IPS-NIHi7 (cell line): ENCODE results near the gene NAV3.

Experiments
- DNase-seq: peaks from one replicate; pipeline ENCODE4 v3.0.0; 2012; ENCODE audit warnings: mixed read lengths; ENCODE audit errors: extremely low spot score

NAV3 gene

GRCh38 chr12:78118036-78118435, 287.3 kb downstream of the NAV3 start:
- DNase-seq: peak; percentile 47

DNA sequence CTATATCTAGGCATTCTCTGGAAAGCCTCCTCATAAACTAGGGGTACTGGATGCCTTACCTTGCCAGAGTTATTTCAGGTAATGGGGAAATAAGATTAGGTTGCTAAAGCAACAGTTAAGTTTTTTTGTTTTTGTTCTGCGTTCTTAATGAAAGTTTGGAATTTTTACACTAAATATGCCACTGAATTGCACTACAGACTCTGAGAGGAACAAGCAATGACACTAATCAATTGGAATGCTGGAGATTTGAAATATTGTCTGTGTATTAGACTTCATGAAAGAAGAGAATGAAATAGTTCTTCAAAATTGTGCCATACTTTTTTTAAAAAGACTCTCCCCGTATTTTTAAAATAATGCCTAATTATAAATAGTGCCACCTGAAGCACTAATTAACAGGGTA, 287.8 kb downstream of the NAV3 start:
- no peak for DNase-seq

DNA sequence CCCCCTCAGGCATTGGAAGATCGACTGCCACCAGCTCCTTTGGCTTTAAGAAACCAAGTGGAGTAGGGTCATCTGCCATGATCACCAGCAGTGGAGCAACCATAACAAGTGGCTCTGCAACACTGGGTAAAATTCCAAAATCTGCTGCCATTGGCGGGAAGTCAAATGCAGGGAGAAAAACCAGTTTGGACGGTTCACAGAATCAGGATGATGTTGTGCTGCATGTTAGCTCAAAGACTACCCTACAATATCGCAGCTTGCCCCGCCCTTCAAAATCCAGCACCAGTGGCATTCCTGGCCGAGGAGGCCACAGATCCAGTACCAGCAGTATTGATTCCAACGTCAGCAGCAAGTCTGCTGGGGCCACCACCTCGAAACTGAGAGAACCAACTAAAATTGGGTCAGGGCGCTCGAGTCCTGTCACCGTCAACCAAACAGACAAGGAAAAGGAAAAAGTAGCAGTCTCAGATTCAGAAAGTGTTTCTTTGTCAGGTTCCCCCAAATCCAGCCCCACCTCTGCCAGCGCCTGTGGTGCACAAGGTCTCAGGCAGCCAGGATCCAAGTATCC, 288.7 kb downstream of the NAV3 start:
- no peak for DNase-seq

DNA sequence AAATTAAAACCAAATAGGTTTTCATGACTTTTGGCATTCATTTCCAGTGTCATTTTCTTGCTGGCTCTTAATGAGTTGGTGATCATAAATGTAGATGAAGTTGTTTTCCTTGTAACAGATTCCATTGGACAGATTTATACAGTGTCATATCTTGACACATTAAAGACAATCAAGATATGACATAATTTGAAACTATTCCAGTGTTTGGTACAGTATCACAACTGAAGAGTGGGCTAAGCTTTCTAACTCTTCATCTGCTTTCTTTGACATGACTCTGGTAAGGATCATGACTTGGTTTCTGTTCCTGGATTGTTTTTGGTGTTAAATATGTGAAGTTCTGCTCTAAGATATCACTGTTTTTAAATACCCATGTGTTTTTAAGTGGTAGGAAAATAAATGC, 289.6 kb downstream of the NAV3 start:
- DNase-seq: no peak

DNA sequence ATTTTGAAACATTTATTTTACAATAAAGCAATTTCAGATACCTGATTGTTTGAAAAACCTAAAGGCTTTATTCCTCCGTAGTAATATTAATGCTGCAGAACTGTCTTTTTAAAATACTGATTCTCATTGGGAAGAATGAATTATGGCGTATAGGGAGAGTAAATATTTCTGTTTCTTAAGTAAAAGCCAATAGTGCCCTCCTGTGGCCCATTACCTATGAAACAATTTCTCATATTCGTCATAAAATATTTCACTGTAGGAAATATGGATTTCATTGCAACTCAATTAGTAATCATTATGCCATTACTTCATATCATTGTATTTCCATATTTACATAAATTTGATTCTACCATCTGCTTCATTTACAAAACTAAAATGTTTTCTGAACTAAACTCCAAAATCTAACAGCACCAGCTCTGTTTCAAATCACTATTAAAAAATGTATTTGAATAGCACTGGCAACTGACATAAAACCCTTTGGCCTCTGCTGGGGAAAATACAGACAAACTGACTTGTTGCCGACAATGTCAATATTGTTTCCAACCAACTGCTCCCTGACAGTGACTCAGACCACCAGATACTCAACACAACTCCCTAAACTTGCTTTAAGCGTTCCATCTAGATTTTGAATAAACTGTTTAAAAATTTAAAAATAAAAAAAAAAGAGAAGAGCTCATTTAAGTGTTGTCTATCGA, 290.3 kb downstream of the NAV3 start:
- no peak for DNase-seq

DNA sequence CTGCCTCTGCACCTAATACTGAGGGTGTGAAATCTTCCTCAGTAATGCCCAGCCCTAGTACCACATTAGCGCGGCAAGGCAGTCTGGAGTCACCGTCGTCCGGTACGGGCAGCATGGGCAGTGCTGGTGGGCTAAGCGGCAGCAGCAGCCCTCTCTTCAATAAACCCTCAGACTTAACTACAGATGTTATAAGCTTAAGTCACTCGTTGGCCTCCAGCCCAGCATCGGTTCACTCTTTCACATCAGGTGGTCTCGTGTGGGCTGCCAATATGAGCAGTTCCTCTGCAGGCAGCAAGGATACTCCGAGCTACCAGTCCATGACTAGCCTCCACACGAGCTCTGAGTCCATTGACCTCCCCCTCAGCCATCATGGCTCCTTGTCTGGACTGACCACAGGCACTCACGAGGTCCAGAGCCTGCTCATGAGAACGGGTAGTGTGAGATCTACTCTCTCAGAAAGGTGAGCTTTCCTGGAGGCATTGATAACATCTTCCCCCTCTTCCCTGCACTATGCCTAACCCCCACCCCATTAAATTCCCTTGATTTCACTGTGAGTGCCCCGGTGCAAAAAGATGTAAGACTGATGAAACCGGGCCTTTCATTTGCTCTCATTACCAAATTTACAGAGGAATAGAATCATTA, 291.4 kb downstream of the NAV3 start:
- DNase-seq: no peak

GRCh38 chr12:78128211-78128610, 297.5 kb downstream of the NAV3 start:
- DNase-seq: no peak

GRCh38 chr12:78143717-78144116, 313.0 kb downstream of the NAV3 start:
- DNase-seq: no peak

DNA sequence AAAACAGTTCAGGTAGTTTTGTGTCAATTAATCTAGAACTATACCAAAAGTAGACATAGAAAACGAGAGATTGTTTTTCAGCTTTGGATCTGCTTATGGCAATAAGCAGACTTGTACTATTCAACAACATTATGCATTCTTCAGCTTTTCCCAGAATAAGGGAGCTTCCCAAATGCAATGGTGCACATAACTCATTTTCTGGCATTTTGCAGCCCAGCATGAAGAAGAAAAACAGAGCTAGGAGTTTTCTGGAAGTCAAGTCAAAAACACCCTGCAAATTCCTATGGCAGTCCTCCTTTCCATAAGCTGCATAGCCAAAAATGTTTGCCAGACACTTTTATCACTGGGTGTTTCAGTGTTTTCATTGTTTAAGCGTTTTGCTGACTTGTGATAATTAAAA, 314.7 kb downstream of the NAV3 start:
- DNase-seq: no peak

- peak; percentile 10 for DNase-seq
These were observed 315.7 kb downstream of the NAV3 start for GRCh38 chr12:78146365-78146772.

GRCh38 chr12:78149459-78149858, 318.8 kb downstream of the NAV3 start:
- no peak for DNase-seq

DNA sequence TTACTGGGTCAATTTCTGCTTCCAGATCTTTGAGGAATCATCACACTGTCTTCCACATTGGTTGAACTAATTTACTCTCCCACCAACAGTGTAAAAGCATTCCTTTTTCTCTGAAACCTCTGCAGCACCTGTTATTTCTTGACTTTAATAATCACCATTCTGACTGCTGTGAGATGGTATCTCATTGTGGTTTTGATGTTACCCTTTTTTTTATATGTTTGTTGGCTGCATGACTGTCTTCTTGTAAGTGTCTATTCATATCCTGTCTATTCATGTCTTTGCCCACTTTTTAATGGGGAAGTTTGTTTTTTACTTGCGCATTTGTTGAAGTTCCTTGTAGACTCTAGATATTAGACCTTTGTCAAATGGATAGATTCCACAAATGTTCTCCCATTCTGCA, 324.9 kb downstream of the NAV3 start:
- DNase-seq: no peak

DNA sequence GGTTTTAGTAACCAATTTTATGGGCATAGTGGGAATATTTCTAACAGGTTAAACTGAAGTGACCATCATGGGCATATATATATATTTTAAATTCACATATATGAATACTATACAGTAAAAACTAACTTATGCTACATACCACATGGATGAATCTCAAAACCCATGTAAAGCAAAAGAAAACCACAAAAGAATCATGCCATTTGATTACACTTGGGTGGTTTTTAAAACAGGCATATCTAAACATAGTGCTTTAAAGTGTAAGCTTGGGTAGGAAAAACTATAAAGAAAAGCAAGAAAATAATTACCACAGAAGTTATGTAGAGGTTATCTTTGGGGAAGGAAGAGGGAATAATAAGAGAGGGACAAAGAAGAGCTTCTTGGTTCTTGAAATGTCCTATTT, 326.1 kb downstream of the NAV3 start:
- DNase-seq: no peak

GRCh38 chr12:78157199-78157598, 326.5 kb downstream of the NAV3 start:
- DNase-seq: no peak

GRCh38 chr12:78164154-78164553, 333.5 kb downstream of the NAV3 start:
- DNase-seq: no peak

DNA sequence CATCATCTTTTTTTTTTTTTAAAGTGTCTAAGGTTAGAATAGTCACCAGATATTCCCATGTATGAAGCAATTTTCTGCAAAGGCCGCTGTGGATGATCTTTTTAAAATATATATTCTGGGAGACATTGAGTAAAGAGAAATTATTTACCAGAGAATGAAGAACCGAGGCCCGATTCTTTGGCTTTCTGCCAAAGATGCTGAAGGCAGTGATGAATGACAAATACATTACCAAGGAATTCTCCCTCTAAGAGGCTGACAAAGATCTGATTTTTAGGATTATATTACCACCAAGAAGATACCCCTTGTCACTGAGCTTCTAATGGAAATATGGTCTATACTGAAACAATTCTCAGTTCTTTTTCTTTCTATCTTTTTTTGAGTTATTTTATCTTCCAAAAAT, 336.8 kb downstream of the NAV3 start:
- no peak for DNase-seq

GRCh38 chr12:78171061-78171460, 340.4 kb downstream of the NAV3 start:
- no peak for DNase-seq

GRCh38 chr12:78176643-78177042, 345.9 kb downstream of the NAV3 start:
- no peak for DNase-seq

GRCh38 chr12:78177298-78177697, 346.6 kb downstream of the NAV3 start:
- no peak for DNase-seq

DNA sequence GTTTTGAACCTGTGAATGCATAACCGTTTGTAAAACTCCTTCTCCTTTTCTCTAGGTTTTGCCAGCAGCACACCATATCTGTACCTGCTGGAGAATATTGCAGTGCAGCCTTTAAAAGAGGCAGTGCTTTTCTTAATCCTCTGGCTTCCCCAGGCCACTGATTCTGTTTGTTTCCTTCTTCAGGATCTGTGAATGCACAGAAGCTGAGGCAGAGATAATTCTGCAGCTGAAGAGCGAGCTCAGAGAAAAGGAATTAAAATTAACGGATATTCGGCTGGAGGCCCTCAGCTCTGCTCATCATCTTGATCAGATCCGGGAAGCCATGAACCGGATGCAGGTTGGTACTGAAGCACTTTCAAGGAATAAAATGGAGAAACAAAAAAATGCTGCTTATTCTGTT, 348.7 kb downstream of the NAV3 start:
- peak; percentile 7 for DNase-seq

GRCh38 chr12:78181544-78182162, 351.0 kb downstream of the NAV3 start:
- DNase-seq: no peak

GRCh38 chr12:78183824-78184223, 353.1 kb downstream of the NAV3 start:
- no peak for DNase-seq

DNA sequence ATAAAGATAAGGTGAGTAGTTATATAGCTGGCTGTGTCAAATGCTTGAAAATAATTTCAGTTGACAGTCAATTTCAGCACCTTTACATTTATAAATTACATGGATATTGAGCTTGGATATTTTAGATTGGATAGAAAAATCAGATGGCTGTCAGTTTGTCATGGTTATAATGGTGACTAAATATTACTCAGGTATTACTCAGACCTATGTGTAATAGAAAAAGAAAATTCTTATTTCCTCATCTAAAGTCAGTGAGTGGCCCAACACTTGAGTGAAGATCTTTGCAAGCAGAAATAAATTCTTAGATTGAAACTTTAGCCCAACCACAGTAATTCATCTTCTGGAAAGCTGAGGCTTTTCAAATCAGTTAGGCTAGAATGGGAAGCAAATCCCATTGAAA, 354.4 kb downstream of the NAV3 start:
- DNase-seq: no peak
